GM12873 (cell line): Measurements from ENCODE around the gene FBXO8.

Experiments used
- TF ChIP-seq, protein P1 (sequence below): IDR thresholded peaks from 2 replicates; pipeline ENCODE4 v1.5.1; 2012; ENCODE audit warnings: low read depth, mild to moderate bottlenecking, moderate library complexity, low read length, control low read depth; ENCODE audit not compliant: insufficient read depth; ENCODE audit errors: missing control alignments

FBXO8 gene

DNA sequence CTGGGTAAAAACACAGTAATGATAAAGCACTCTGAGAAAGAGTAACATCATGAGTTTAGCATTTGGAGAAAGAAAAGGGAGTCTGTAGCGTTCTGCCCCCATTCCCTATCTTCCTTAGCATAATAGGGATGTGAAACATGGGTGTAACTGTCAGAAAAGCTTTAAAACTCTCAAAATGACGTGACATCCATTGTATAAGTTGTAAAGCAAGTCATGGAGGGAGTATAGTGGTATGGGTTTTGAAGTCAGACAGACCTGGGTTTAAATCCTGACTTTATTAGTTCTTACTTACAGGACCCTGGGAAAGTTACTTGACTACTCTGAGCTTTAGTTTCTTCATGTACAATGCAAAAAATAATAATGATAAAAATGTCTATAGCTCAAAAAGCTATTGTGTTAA lies 17.1 kb downstream of the FBXO8 start:
- TF ChIP-seq, protein P1, sequence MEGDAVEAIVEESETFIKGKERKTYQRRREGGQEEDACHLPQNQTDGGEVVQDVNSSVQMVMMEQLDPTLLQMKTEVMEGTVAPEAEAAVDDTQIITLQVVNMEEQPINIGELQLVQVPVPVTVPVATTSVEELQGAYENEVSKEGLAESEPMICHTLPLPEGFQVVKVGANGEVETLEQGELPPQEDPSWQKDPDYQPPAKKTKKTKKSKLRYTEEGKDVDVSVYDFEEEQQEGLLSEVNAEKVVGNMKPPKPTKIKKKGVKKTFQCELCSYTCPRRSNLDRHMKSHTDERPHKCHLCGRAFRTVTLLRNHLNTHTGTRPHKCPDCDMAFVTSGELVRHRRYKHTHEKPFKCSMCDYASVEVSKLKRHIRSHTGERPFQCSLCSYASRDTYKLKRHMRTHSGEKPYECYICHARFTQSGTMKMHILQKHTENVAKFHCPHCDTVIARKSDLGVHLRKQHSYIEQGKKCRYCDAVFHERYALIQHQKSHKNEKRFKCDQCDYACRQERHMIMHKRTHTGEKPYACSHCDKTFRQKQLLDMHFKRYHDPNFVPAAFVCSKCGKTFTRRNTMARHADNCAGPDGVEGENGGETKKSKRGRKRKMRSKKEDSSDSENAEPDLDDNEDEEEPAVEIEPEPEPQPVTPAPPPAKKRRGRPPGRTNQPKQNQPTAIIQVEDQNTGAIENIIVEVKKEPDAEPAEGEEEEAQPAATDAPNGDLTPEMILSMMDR, result no peak

DNA sequence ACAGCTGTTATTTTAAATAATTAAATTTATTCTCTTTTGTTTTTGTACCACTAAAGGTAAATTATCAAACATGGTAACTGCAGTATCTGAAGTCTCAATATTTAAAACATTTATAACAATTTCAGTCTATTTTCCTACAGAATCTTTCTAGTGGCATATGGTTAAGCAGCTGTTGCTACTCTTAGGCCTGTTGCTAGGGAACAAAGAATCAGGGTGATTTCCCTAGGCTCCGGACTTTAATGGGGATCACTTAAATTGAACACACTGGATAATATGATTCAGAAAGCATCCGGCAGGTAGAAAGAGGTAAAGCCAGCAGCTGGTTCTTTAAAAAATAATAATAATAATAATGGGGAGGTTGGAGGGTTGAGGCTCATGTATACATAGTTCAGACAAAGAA lies 17.6 kb downstream of the FBXO8 start:
- TF ChIP-seq, protein P1, result no peak

DNA sequence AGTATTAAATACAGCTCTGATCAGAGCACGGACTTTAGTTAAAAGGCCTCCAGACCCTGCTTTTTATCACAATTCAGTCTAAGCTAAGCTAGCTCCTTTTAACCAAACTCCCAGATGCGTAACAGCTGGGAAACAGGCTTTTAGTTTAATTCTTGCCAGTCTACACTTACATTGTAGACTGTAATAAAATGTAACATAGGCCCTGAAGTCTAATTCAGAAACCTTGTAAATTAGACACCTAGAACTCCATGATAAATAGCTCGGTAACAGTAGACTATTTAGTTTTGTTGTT lies 20.1 kb downstream of the FBXO8 start:
- TF ChIP-seq, protein P1, result no peak

DNA sequence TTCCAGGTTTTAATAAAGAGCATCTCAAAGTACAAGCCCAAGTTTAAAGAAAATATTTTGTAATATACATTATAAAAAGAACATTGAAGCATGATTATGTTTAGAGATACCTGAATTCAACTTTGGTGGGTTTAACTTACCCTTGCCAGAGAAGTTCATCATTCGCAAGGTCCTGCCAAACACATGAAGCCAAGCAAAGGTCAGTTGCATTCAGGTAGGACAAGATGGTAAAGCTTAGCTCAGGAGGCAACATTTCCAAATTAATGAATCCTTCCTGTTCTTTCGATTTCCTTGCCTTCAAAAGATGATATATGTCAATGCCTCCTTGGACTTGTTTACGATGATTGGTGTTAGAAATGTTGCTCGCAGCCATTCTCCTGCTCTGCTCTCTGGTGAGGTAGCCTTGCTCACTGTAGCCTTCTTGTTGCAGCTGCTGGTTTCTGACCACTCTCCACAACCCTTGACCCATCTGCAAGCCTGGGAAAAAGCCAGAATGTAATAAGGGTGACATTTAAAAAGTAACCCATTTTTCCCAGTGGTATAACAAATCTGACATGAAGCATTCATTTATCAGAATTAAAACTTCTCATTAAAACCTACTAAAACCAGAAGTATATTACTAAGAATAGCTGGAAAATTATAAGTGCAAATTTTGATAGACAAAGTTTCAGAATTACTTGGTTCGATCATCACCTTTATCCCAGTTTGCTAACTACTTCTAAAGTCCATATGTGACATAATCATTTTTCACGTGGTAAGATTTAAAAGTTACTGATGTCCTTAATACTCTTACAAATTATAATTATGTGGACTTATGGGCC lies 20.6 kb downstream of the FBXO8 start:
- TF ChIP-seq, protein P1, result no peak

DNA sequence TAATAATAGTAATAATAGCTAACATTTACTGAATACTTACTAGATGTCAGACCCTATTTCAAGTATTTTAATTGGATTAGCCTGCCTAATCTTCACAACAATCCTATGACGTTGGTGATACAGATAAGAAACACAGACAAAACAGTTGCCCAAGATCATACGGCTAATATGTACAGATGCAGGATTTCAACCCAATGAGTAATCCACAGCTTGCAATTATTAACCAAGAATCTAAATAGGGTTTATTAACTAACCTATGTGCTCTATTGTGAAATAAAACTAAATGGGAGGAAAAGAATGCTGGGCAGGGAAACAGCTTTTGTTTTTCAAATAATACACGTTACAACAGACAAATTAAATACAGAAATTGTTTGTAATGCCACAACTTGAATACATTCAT lies 23.4 kb downstream of the FBXO8 start:
- TF ChIP-seq, protein P1, result no peak

DNA sequence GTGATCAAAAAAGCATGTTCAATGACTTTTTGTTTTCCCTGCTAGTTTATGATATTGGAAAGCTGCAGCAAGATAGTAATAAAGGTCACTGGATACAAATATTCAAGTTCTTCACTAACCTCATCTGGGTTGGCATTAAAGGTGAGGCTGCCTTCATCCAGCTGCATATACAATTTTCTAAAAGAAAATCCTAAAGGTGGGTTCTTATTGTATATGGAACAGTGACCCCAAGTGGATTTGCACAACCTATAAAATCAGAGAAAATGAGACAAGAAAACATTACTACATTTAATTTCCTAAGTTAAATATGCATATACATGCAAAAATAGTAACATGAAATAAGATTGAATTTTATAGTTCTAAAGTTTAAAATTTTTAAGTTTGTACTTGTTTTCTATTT lies 23.9 kb downstream of the FBXO8 start:
- TF ChIP-seq, protein P1, result no peak

DNA sequence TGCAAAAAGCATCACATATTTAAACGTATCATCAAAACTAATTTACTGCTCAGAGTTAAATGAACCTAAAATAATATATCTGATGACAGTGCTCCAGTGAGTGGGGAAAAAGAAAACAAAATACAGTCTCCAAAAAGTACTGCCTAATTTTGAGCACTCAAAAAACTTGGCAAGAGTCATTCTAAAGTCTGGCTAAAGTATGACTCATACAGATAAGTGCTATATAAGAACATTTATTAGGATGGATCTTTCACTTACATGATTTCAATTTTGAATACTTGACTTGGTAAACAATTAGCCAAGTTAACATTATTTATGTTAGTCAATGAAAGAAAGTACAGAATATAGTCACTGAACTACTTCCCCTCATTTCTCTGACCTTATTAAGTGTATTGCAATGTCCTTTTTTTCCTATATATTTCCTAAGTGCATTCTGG lies 27.2 kb downstream of the FBXO8 start:
- TF ChIP-seq, protein P1, result no peak
